Measurements from ENCODE around the gene RACK1. TPM values are rescaled to one million over a fixed set of nuclear protein-coding genes. Genes with fewer than 3 reads are reported as not detected.

RACK1 gene
- total RNA-seq, 4 donors from 2014 or later, result 1,252 to 1,898 (median 1,625) TPM

DNA sequence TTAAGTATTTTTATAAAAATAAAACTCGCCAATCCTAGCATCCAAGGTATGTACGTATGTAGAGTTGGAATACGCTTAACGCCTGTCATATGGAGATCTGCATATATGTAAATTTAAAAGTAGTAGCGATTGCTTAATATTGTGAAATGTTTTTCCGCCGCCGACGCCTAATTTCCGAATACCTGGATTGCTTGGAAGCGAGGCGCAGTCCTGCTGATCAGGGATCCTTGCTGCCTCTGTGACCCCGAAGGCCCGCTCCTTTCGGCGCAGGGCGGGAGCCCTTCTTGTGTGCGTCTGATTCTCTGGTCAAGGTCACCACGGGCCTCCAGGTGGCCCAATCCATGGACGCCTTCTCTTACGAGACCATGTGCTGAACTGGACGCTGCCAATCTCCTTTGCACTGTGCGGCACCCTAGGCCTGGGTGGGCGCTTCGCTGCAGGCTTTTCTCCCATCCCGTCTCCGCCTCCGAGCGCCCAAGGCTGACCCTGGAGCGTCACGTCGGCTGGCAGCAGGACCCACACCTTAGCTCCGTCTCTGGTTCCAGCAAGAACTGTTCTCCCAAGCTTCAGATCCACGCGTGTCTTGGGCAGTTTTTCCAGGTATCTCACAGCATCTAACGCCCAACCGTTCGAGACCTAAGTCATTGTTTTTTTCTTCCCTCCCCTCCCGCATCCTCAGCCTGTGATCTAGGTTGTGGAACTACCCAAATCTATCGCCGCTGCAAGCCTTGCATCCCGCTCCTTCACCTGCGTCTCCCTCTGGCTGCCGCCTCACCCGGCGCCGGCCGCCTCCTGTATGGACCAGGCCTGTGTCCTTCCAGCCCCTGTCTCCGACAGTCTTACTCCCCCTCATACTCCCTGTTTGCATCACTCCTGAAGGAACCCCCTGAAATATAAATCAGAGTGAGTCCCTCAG, 24.2 kb downstream of the RACK1 start:
- 66% methylated on average over 42 of the region's 49 CpGs for WGBS
- intact Hi-C loops (cut with DNase I), result loop anchor here (5.0 kb wide), 1 partner anchor 43 kb away; the partner anchor contains the start of gene TRIM52

GRCh38 chr5:181218795-181219124, 24.9 kb downstream of the RACK1 start:
- peak overlapping the region; percentile 73 to 81 (median 75) for H3K27ac ChIP-seq (replicated peaks in 1 of 4)
- no peak for DNase-seq (ENCODE audit: extremely low spot score)

More for the DNA sequence above, 24.2 kb downstream of the RACK1 start:
- no peak overlapping the region for H3K4me3 ChIP-seq
- TF ChIP-seq POLR2A (IDR thresholded peaks at IDR 0.05; ENCODE audit: low read depth) (no peak), CTCF (IDR thresholded peaks at IDR 0.05) (no peak), EP300 (IDR thresholded peaks at IDR 0.05) (no peak), POLR2AphosphoS5 (IDR thresholded peaks at IDR 0.05) (no peak)
- H3K27ac ChIP-seq (replicated peaks in 1 of 4), result no peak overlapping the region
- H3K4me1 ChIP-seq, result peaks cover 21 to 51% (median 45%) of the 10 kb centered on the region in 4 donors
- no peaks in the 10 kb centered on the region for H3K36me3 ChIP-seq
- no peak for DNase-seq (ENCODE audit: extremely low spot score)
- no peaks in the 10 kb centered on the region for H3K9me3 ChIP-seq
- H3K27me3 ChIP-seq, result no peaks in the 10 kb centered on the region

DNA sequence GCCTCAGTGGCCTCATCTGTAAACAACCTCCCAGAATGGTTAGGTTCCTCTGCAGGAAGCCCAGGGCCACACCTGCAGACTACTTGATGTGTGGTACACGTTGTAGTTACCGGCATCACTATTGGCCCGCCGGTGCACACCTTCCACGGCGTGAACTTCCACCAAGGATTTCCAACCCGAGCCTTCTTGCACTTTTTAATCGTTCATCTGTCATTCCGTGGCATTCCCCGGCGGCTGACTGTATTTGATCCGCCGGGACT, 26.0 kb downstream of the RACK1 start:
- H3K27me3 ChIP-seq, result no peaks in the 10 kb centered on the region
- peak overlapping the region; percentile 73 to 81 (median 75) for H3K27ac ChIP-seq (replicated peaks in 1 of 4)
- TF ChIP-seq POLR2A (IDR thresholded peaks at IDR 0.05; ENCODE audit: low read depth), result no peak
- TF ChIP-seq POLR2AphosphoS5 (IDR thresholded peaks at IDR 0.05), result no peak
- TF ChIP-seq CTCF (IDR thresholded peaks at IDR 0.05), result no peak
- TF ChIP-seq EP300 (IDR thresholded peaks at IDR 0.05), result no peak
- intact Hi-C loops (cut with DNase I), result no loop called here
- no peak for DNase-seq (ENCODE audit: extremely low spot score)
- no peaks in the 10 kb centered on the region for H3K9me3 ChIP-seq
- peaks cover 15 to 42% (median 37%) of the 10 kb centered on the region in 4 donors for H3K4me1 ChIP-seq
- no peaks in the 10 kb centered on the region for H3K36me3 ChIP-seq
- peak overlapping the region; percentile 46 to 57 (median 56) for H3K4me3 ChIP-seq
- WGBS, result 5% methylated on average over 13 of the region's 13 CpGs

More at GRCh38 chr5:181218795-181219124, 24.9 kb downstream of the RACK1 start:
- peaks cover 15 to 44% (median 38%) of the 10 kb centered on the region in 4 donors for H3K4me1 ChIP-seq
- 25% methylated on average over 10 of the region's 10 CpGs for WGBS
- intact Hi-C loops (cut with DNase I), result no loop called here
- TF ChIP-seq EP300 (IDR thresholded peaks at IDR 0.05), result no peak
- TF ChIP-seq CTCF (IDR thresholded peaks at IDR 0.05), result no peak
- no peak for TF ChIP-seq POLR2AphosphoS5 (IDR thresholded peaks at IDR 0.05)
- H3K36me3 ChIP-seq, result no peaks in the 10 kb centered on the region
- peak overlapping the region; percentile 46 to 57 (median 56) for H3K4me3 ChIP-seq
- H3K27me3 ChIP-seq, result no peaks in the 10 kb centered on the region
- H3K9me3 ChIP-seq, result no peaks in the 10 kb centered on the region

GRCh38 chr5:181217111-181217802, 26.4 kb downstream of the RACK1 start:
- DNase-seq (ENCODE audit: extremely low spot score), result no peak
- 2% methylated on average over 45 of the region's 46 CpGs for WGBS
- intact Hi-C loops (cut with DNase I), result no loop called here
- Histone ChIP-seq H3K27ac (replicated peaks in 1 of 4) (peak overlapping the region; percentile 73 to 81 (median 75)), H3K4me1 (peaks cover 15 to 38% (median 34%) of the 10 kb centered on the region in 4 donors), H3K9me3 (no peaks in the 10 kb centered on the region), H3K36me3 (no peaks in the 10 kb centered on the region), H3K27me3 (no peaks in the 10 kb centered on the region), H3K4me3 (peak overlapping the region; percentile 46 to 57 (median 56))
- TF ChIP-seq CTCF (IDR thresholded peaks at IDR 0.05), result no peak
- TF ChIP-seq POLR2A (IDR thresholded peaks at IDR 0.05; ENCODE audit: low read depth), result no peak
- no peak for TF ChIP-seq EP300 (IDR thresholded peaks at IDR 0.05)
- peak in 1 of 2 donors; percentile 6 for TF ChIP-seq POLR2AphosphoS5 (IDR thresholded peaks at IDR 0.05)

Measured in esophagus muscularis mucosa (tissue), 4 donors.